ENCODE data around the gene CHI3L2.
A peak's percentile ranks its signal among the peaks of the same experiment; 100 is the strongest.
"Not testable (repeated sequence)": the region's sequence is repeated elsewhere in the genome, so short reads cannot be mapped to it uniquely, and the experiment has no call there.

CHI3L2 gene

DNA sequence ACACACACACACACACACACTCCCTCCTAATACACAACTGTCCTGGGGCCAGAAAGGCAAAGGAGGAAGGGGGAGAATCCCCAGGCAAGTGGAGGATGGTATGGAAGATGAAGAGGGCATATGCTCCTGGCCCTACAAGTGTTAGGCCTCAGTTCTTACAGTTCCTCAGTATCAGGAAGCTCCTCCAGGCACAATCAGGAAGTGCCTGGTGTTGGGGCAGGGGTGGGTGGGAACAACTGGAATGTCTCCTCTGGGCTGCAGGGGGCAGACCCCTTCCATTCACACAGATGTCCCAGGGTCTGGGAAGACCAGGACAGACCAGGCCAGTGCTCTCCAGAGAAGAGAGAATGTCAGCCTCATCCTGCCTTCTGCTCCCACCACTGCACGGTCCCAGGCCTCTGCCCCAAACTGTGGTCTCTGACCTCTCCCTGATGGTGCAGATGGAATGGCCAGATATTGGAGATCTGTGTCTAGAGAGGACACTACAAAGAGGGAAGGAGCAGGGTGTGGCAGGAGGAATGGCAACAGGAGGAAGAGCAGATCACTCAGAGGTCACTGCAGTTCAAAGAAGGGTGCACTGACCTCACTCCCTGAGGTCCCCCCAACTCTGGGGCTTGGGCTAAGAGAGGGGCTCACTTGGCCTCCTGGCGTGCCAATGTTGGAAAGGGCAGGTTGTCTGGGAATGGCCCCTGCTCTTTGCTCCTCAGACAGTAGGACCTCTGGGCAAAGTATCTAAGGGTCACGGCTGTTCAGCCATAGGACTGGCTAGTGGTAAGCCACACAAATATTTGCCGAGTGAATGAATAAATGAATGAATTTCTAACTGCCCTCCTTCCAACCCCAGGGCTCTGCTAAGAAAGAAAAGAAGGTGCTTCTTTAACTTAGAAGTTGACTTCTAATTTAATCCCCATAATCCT is 24.5 kb upstream of the CHI3L2 start:
- DNase-seq = no peak

DNA sequence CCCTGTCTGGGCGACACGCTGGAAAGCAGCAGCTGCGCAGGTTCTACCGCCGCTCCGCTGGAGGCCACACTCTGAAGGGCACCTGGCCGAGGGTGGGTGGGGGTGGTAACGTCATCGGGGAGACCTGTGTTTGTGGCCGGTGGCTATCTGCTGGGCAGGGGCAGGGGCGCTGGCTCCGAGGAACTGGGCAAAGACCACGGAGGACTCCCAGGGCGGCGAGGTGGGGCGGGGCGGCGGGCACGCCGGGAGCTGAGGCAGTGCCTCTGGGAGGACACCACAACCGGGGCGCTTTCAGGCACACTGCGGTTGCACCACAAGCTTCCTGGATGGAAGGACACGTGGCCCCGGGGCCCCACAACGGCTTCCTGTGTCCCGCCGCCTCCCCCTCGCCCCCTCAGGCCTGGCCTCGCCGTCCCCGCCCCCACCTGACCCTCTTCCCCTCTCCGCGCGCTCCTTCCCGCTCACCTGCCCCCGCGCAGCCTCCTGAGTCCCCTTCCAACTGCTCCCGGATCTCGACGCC is 23.8 kb upstream of the CHI3L2 start:
- peak; percentile 71 for DNase-seq

DNA sequence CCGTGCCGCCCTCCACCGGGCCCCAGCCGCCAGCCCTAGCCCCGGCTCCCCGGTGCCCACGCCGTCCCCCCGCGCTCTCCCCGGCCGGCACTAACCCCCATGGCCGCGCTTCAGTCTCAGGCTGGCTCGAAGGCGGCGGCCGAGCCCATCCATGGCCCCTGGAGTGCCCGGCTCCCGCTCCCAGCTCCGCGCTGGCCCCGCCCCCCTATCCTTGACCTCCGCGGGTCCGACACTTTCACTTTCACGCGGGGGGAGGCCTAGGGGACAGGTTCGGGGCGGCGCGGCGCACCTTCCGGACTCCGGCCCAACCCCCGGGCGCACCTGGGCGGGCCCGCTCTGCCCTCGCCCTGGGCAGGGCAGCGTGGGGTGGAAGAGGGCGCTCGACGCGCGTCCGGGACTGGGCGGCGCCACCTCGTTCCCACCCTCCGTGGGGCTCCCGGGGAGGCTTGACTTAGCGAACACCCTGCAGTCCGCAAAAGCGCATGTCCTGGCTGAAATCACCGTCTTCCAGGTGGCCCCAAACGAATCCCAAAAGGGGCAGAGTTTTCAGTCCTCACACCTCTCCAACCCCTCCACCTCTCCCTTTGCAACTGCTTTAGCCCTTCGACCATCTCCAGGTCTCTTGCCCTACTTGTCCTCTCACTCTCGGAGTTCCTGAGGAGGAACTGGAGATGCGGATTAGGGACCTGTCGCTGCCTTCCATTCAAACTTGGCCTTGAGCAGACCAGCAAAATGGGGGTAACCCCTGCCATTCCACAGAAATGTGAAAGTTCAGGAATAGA is 23.1 kb upstream of the CHI3L2 start:
- peak; percentile 51 for DNase-seq

DNA sequence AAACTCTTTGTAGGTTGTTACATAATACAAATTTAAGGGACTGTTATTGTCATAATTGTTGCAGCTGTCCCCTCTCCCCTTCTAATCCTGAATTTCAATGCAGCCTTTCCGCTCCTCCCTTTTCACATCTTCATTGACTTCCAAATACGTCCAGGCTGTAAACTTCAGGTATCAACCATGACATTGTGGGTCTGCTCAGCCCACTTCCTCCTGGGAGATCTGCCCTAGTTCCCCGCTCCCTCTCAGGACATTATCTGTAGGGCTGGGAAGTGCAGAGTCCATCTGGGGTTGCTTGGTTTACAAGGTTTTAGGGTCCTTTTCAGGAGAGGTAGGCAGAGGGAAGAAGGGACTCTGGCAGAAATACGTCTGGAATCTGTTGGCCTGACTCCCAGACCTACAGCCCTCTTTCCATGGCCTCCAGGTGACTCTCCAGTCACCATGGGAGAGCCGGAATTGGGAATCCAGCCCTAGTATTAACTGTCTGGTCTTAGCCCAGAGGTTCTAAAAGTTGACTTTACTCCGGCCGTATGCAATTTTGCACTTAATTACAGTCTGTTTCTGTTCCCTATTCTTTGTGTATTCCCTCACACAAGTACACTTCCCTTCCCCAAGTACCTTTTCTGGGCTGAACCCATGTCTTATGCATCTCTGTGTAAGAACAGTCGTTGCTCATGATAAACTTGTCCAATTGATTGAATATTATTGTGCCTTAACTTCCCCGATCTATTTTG is 22.4 kb upstream of the CHI3L2 start:
- no peak for DNase-seq

DNA sequence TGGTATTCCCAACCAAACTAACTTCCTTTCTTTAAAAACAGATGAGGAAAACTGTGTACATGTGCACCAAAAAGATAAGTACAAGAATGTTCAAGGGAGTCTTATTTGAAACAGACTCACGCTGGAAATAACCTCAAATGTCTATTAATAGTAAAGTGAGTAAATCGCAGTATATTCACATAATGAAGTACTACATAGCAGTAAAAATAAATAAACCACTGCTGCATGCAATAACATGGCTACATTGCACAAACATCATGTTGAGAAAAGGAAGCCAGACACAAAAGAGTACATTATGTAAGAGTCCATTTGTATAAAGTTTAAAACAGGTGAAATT is 21.8 kb upstream of the CHI3L2 start:
- DNase-seq = no peak

DNA sequence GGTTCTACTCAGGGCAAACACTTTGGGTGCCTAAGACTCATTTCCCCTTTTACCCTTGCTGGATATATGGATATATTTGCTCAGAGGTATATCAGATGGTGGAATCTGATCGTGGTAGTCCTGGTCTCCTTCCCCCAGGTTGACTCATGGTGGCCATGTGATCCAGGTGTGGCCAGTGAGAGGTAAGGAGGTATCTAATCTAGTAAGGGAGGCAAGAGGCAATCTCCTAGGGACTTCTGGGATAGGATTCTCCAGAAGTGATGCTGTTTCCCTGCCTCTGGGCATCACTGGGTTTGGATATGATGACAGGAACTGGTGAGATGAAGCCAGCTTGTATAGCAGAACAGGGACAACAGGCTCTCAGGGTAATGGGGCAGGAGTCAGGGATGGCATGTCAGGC is 18.6 kb upstream of the CHI3L2 start:
- no peak for DNase-seq

DNA sequence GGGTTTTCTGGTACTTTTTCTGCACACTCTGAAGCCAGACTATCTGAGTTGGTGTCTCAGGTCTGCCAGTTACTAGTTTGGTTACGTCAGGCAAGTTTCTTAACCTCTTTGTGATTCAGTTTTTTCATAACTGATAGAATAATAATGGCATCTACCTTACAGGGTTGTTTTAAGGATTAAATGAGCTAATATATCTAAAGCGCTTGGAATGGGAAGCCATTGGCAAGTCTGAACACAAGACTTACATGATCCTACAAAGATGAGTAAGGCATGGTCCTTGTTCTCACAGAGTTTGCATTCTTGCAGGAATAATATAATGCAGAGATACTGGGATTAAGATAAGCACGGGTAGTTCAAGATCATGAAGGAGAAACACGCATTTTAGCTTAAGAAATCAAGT is 17.9 kb upstream of the CHI3L2 start:
- no peak for DNase-seq

DNA sequence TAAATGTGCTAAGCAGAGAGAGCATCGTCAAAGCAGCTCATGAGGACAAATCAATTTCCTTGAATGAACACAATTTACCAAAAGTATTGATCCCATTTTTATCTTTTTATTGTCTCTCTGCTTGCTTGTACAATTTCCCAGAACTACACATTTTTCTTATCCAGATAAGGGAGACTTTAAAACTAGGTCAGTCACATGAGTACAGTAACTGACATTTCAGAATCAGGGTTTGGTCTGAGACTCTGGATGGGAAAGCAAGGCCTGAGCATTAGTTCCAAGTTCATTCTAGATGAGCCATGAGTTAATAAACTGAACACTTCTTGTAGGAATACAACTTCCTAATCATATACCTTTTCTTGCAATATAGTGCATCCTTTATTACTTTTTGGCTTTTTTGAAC is 15.6 kb upstream of the CHI3L2 start:
- no peak for DNase-seq

DNA sequence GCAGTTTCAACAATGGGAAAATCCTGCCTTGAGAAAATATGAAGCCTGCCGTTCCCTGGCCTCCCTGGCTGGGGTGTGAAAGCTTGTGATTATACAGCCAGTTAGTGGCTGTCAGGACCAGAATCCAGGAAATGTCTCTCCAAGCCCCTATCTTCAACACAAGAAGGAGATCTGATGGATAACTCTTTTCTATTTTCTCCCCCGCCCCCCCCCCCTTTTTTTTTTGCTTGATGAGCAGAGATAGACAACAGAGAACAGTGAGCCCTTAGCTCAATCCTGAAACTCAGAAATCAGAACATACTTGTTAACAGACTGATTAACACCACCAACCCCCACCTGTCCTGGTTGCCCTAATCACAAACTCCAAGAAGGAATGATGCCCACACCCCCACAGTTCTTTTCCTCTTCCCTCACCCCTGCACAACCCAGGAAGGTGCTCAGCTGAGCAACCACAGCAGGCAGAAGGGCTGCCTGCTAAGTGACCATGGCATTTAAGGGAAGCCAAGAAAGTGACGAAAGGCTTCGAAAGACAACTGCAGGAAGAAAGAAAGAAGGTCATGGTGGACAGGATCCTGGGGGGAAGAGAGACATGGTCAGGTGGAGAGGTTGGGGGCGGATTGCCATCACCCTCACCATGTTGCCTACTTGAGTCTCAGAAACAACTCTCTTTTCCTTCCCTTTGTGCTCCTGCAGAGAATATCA is 14.7 kb upstream of the CHI3L2 start:
- no peak for DNase-seq

DNA sequence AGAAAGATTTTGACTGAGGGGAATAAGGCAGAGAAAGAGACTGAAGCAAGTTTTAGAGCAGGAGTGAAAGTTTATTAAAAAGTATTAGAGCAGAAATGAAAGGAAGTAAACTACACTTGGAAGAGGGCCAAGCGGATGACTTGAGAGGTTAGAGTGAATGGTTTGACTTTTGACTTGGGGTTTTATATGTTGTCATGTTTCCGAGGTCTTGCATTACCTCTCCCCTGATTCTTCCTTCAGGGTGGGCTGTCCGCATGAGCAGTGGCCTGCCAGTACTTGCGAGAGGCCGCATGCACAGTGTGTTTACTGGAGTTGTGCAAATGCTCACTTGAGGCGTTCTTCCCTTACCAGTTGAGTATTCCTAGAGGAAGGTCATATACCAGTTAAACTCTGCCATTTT is 14.1 kb upstream of the CHI3L2 start:
- DNase-seq = no peak

DNA sequence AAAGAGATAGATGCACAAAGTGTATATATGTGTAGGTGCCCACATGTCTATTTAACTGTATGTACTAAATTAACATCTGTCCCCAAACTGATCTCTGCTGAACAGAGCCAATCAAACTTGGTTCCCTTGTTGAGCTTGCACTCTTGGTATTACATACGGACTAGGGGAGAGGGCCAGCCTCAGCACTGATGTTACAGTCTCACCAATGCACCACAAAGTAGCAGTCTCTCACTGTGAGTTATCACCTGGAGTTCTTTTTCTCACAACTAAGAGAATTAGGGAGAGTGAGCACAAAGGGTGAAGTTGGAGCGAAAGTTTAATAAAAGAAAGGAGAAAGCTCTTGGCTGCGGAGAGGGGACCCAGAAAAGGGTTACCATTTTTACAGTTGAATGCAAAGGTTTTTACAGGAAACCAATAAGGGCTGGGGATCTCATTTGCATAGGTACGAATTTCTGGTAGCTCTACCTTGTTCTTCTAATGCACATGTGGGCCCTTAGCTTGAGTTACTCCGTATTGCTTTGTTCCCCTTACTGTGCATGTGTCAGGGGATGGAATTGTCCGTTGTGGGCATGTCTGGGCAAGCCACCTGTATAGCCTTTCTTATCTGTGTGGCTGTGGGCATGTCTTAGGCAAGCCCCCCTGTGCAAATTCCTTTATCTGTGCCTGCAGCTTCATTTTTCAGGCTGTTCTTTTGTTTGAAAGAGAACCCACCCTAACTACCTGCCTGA is 13.3 kb upstream of the CHI3L2 start:
- no peak for DNase-seq

DNA sequence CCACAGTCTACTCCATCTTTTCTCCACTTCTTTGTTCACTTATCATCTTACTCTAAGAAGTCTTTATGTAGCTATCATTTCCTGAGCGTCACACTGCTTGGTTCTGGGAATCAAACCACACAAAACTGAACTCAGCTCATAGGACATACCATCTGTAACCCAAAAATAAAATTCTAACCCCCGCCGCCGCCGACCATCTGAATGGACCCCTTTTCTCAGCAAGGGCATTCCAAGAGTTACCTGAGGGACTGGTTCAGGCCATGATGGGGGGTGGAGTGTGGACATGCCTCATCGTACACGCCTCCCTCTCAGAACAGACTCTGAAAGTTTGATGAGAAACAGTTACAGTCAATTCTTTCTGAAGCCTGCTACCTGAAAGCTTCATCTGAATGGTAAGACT is 12.6 kb upstream of the CHI3L2 start:
- DNase-seq = no peak

DNA sequence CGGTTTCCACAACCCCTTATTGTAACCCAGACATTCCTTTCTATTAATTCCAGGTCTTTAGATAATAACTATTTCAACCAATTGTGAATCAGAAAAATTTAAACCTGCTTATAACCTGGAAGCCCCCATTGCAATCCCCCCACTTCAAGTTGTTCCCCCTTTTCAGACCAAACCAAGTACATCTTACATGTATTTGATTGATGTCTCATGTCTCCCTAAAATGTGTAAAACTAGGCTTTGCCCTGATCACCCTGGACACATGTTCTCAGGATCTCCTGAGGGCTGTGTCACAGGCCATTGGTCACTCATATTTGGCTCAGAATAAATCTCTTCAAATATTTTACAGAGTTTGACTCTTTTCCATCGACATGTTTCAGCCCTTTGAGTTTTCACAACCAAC is 12.2 kb upstream of the CHI3L2 start:
- not testable (repeated sequence) for DNase-seq

DNA sequence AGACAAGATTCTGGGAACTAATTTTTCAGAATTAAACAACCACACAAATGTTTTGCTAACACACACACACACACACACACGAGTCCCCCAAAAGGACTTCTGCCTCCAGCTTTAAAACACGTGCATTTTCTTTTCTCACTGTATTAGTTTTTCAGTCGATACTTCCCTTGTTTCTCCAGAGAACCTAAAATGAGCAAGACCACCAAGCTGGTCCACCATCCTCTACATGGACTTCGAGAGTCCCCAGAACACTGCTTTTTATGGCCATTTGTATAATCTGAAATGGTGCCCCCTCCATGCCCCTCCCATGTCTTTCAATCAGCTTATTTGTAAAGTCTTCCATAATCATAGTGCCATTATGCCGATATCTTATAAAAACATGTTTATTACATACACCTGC is 10.8 kb upstream of the CHI3L2 start:
- DNase-seq = no peak

DNA sequence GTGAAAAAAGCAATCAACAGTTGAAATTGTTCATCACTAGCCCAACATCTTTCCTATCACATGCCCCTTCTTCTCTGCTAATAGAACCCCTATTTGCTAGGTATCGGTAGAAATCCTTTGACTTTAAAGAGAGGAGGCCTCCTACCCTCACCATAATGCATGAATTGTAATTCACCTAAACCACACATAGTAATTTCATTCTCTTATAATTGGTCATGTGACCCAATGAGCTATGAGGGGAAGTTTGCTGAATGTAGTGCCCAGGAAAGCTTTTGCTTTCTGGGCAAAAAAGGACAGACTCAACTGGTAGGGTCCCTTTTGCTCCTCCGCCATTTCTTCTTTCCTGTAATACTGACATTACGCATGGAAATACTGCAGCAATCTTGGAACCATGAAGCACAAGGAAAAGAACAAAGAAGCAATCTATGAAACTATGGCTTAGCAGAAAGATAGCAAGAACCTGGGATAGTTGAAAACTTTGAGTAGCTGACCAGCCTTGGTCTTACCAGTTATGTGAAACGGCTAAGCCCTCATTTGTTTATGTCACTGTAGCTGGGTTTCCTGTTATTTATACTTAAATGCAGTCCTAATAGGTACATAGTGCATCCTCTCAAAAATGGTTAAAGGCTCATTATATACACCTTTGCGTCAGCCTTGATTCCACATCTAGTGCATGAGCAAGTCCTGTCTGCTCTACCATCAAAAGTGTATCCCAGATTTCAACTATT is 10.2 kb upstream of the CHI3L2 start:
- DNase-seq = no peak

DNA sequence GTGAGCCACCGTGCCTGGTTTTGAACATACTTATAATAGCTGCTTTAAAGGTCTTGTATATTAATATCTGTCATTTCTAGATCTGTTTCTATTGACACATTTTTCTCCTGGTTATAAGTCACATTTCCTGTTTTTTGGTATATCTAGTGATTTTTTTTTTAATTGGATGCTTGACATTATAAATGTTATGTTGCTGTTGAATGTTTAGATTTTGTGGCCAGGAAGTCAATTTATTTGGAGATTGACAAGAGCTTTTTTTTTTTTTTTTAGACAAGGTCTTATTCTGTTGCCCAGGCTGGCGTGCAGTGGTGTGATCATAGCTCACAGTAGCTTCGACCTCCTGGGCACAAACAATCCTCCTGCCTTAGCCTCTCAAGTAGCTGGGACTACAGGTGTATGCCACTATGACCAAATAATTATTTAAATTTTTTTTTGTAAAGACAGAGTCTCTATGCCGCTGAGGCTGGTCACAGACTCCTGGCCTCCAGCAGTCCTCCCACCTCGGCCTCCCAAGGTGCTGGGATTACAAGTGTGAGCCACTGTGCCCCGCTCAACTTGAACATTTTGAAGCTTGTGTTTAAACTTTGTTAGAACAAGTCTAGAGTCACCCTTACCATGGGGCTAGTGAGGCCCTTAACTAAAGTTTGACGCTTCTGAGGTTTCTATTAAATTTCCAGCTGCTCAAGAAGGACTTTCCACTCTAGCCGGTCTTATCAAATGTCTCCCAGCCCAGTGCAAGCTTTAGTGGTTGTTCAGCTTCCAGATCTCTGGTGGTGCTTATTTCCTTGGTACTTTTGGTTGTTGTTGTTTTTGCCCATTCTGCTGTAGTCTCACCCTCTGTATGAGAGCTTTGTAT is 8.6 kb upstream of the CHI3L2 start:
- DNase-seq = no peak

DNA sequence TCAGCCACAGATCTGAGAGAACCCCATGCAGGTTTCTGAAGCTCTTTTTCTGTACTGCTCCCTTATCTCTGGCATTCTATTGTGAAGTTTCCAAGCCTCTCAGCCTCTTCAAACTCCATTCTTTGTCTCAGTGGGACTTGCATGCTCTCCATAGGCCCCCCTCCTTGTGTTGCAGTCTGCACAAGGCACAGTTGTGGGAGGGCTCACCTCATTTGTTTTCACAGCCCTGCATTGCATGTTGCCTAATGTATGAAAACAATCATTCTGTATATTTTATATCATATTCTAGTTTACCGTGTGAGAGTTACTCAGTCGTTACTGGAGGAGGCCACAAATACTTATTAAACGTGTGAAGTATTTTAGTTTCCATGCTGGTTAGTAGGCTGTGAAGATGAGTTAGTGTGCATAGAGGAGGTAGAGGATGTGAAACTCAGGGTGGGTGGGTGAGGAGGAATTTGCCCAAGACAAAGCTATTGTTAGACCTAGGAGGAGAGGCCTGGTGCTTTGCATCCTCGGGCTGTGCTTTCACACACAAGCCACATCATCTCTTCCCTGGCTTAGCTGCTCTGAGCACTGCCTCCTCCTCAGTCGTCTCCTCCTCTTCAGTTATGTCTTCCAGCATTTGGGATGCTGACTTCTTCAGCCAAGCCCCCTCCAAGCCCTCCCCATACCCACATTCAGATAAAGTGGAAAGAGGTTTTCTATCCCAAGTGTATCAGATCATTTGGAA is 7.8 kb upstream of the CHI3L2 start:
- DNase-seq = no peak

DNA sequence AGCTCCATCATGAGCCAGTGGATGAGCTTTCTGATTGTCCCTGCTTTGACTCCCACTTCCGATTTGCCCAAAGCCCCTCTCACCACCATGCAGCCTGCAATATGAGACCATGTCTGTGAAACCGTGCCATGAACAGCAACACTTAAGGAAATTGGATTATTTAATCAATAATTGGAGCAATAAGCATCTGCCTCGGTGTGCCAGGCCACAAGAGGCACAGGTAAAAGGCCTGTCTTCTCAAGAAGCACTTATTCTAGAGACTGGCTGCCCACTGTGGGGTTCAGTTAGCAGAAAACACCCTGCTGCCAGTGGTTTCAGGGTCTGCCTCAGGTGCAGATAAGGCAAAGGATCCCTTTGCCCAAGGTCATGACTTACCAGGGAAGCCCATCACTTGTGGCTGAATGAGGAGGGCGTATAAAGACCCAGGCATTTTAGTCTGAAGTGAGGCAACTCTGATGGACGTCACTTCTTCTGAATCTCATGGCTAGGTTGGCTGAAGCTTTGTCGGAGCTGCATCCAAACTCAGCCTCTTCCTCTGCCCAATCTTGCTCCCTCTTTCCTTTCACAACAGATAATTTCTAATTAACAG is 7.1 kb upstream of the CHI3L2 start:
- no peak for DNase-seq

DNA sequence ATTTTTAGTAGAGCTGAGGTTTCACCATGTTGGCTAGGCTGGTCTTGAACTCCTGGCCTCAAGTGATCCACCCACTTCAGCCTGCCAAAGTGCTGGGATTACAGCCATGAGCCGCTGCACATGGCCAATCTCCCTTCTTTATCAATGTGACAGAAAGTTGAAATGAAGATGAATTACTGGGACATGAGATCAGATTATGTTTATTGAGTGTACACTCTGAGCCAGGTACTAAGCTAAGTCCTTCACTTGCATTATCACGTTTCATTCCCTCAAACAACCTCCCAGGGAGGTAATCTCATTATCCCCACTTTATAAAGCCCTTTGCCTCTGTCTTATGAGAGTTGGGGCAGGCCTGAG is 6.3 kb upstream of the CHI3L2 start:
- no peak for DNase-seq
